ENCODE measurements around the gene TSPAN13. TPM values are rescaled to one million over a fixed set of nuclear protein-coding genes. Genes with fewer than 3 reads are reported as not detected.

Gene TSPAN13
- total and polyA plus RNA-seq, 10 donors, result 30.1 to 53.0 (median 46.9) TPM

DNA sequence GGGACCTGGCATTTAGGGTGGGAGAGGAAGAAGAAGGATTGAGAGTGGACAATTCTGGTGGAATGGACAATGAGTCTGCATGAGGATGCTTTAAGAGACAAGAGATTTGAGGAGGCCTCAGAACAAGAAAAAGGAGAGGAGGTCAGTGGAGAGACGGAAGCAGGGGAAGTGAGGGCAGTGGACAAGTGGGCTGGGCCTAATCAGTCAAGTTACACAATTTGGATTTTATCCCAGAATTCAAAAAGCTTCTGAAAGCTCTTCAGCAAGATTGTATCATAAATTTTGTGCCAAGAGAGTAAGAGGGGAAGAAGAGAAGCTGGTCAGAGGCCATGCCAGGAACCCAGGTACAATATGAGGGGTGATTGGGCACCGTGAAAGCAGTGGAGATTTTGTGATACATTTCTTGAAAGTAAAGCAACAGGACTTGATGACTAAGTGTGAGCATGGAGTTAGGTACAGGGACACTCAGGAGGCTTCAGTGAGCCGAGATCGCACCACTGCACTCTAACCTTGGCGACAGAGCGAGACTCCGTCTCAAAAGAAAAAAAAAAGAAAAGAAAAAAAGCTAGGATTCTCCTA is 19.3 kb upstream of the TSPAN13 start:
- DNase-seq, result no peak
- TF ChIP-seq POLR2A (IDR thresholded peaks at IDR 0.05) (no peak), POLR2AphosphoS5 (IDR thresholded peaks at IDR 0.05) (no peak)
- TF ChIP-seq, protein P1, sequence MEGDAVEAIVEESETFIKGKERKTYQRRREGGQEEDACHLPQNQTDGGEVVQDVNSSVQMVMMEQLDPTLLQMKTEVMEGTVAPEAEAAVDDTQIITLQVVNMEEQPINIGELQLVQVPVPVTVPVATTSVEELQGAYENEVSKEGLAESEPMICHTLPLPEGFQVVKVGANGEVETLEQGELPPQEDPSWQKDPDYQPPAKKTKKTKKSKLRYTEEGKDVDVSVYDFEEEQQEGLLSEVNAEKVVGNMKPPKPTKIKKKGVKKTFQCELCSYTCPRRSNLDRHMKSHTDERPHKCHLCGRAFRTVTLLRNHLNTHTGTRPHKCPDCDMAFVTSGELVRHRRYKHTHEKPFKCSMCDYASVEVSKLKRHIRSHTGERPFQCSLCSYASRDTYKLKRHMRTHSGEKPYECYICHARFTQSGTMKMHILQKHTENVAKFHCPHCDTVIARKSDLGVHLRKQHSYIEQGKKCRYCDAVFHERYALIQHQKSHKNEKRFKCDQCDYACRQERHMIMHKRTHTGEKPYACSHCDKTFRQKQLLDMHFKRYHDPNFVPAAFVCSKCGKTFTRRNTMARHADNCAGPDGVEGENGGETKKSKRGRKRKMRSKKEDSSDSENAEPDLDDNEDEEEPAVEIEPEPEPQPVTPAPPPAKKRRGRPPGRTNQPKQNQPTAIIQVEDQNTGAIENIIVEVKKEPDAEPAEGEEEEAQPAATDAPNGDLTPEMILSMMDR (IDR thresholded peaks at IDR 0.05 in 8 of 11, conservative IDR thresholded peaks at IDR 0.05 in 3 of 11), result no peak
- Histone ChIP-seq H3K27ac (peak overlapping the region in 1 of 8 donors; percentile 21), H3K9me3 (no peaks in the 10 kb centered on the region), H3K4me1 (no peaks in the 10 kb centered on the region), H3K4me3 (no peak overlapping the region), H3K36me3 (no peaks in the 10 kb centered on the region), H3K27me3 (replicated peaks in 1 of 7) (no peaks in the 10 kb centered on the region)
- 79 to 91% (median 83%) methylated on average over 7 of the region's 7 CpGs for WGBS, 5 donors
- intact Hi-C loops (cut with DNase I; ENCODE audit: low total_unique reads), result no loop called here

DNA sequence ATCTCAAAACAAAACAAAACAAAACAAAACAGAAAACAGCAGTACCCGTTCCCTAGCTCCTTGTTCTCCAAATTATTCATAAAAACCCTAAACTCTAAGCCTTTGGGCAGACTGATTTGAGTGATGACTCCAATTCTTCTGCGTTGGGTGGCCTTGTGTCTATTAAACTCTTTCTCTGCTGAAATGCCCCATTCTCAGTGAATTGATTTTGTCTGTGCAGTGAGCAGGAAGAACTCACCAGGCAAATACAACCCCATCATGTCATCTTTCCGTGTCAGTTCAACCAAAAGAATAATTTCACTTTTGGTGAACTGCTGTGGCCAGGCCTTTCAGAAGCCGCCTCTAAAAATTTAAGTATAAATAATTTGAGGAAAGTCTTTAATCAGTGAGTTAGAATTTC is 18.5 kb upstream of the TSPAN13 start:
- Histone ChIP-seq H3K4me1 (peaks cover 0 to under 1% (median 0%) of the 10 kb centered on the region in 6 donors), H3K36me3 (no peaks in the 10 kb centered on the region), H3K27ac (no peak overlapping the region), H3K4me3 (no peak overlapping the region), H3K9me3 (no peaks in the 10 kb centered on the region), H3K27me3 (replicated peaks in 1 of 7) (no peaks in the 10 kb centered on the region)
- WGBS, 5 donors, result 74 to 89% (median 81%) methylated on average over 4 of the region's 4 CpGs
- no peak for DNase-seq
- no peak for TF ChIP-seq POLR2AphosphoS5 (IDR thresholded peaks at IDR 0.05)
- TF ChIP-seq POLR2A (IDR thresholded peaks at IDR 0.05), result no peak
- TF ChIP-seq, protein P1 (IDR thresholded peaks at IDR 0.05 in 8 of 11, conservative IDR thresholded peaks at IDR 0.05 in 3 of 11), result no peak
- intact Hi-C loops (cut with DNase I; ENCODE audit: low total_unique reads), result no loop called here

DNA sequence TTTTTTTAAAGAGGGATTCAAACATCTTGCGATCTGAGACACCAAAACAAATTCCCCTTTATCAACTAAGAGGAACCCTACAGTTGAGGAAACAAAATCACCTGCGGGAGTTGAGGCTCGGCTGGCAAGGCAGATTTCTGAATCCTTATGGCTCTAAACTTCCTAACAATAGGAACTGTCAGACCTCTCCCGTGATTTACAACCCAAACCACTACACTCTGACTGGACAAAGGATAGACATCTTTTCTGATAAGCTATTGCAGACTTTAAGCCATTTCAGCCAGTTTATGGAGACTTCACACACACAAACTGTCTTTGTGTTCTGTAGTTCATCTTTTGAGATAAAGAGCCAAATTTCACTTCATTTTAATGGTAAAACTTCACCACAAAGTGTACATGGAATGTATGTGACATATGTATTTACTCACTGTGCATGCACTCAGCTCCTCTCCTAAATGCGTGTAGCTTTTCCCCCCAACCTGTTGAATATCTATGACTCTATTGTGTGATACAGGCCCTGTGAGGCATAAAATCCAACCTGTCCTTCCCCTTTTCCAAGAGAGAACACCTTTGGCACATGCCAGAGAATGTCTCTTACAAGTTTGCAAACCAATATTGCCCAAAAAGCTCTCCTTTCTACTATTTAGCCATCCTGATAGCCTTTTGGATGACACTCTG is 15.4 kb upstream of the TSPAN13 start:
- WGBS, 5 donors, result 83 to 97% (median 93%) methylated on average over 5 of the region's 5 CpGs
- DNase-seq, result no peak
- H3K36me3 ChIP-seq, result no peaks in the 10 kb centered on the region
- H3K27me3 ChIP-seq (replicated peaks in 1 of 7), result no peaks in the 10 kb centered on the region
- TF ChIP-seq, protein P1 (IDR thresholded peaks at IDR 0.05 in 8 of 11, conservative IDR thresholded peaks at IDR 0.05 in 3 of 11), result no peak
- TF ChIP-seq POLR2AphosphoS5 (IDR thresholded peaks at IDR 0.05) (no peak), POLR2A (IDR thresholded peaks at IDR 0.05) (no peak)
- H3K27ac ChIP-seq, result no peak overlapping the region
- intact Hi-C loops (cut with DNase I; ENCODE audit: low total_unique reads), result no loop called here
- H3K4me3 ChIP-seq, result no peak overlapping the region
- no peaks in the 10 kb centered on the region for H3K9me3 ChIP-seq
- H3K4me1 ChIP-seq, result peaks cover 0 to 10% (median 0%) of the 10 kb centered on the region in 6 donors

DNA sequence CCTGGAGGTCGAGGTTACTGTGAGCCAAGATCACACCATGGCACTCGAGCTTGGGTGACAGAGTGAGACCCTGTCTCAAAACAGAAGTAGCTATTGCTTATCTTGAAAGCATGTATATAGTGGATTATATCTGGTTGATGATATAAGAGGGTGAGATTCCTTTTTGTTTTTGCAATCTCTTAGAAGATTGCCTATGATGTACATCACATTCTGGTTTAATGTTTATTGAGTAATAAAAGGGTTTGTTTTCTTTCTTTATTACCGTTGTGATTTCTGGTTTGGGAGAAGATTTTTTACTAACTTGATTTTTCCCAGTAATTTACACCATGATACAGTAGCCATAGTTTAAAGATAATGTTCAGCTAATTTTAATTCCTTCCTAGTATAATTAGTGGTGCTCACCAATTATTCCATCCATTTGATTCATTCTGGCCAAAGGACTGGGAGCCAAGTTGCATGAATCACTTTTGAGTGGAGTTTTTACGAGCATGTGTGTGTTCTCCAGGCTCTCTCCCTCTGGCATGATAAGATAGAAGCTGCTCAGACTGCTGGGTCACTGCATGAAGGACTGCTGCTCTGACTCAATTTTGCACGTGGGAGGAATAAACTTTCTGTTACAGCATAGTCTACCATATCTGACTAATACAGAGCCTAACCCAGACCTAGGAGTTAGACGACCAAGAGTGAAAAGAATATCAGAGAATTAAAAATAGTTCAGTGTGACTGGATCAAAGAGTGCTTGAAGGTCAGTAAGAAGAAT is 13.5 kb upstream of the TSPAN13 start:
- WGBS, 5 donors, result 49 to 78% (median 63%) methylated on average over 6 of the region's 6 CpGs
- H3K36me3 ChIP-seq, result no peaks in the 10 kb centered on the region
- peaks cover 0 to 10% (median 0%) of the 10 kb centered on the region in 6 donors for H3K4me1 ChIP-seq
- no peak overlapping the region for H3K27ac ChIP-seq
- H3K27me3 ChIP-seq (replicated peaks in 1 of 7), result no peaks in the 10 kb centered on the region
- no peak for DNase-seq
- no peak for TF ChIP-seq POLR2AphosphoS5 (IDR thresholded peaks at IDR 0.05)
- TF ChIP-seq POLR2A (IDR thresholded peaks at IDR 0.05), result no peak
- TF ChIP-seq, protein P1 (IDR thresholded peaks at IDR 0.05 in 8 of 11, conservative IDR thresholded peaks at IDR 0.05 in 3 of 11), result no peak
- no peaks in the 10 kb centered on the region for H3K9me3 ChIP-seq
- H3K4me3 ChIP-seq, result no peak overlapping the region
- intact Hi-C loops (cut with DNase I; ENCODE audit: low total_unique reads), result no loop called here
